GM23338 (cell line): ENCODE measurements around the gene TEKT5. TPM values are rescaled to one million over a fixed set of nuclear protein-coding genes. Genes with fewer than 3 reads are reported as not detected.
A peak's percentile ranks its signal among the peaks of the same experiment; 100 is the strongest.

Source experiments
- ATAC-seq: fragments of 200-7000 bp; cut with Tn5 transposase; 3 replicates; pipeline ENCODE4 v1.9.1; 2020
- DNase-seq: peaks from one replicate; pipeline ENCODE4 v3.0.0-alpha.2; 2015; ENCODE audit warnings: low spot score
- H2AFZ ChIP-seq: fragments of 200-600 bp; sonication (generic); 2 replicates; pipeline ENCODE4 v1.8.0; 2016; ENCODE audit warnings: antibody characterized with exemption, mild to moderate bottlenecking, moderate library complexity
- H3F3A ChIP-seq: fragments of 200-600 bp; sonication (generic); replicated peaks from 2 replicates; pipeline ENCODE4 v1.8.0; 2017; ENCODE audit warnings: antibody characterized with exemption, mixed run types, low read depth
- H3K27ac ChIP-seq: fragments of 200-600 bp; sonication (generic); 2 replicates; pipeline ENCODE4 v1.6.1; 2016; ENCODE audit warnings: low read depth
- H3K27me3 ChIP-seq: fragments of 200-600 bp; sonication (generic); 2 replicates; pipeline ENCODE4 v1.8.0; 2016; ENCODE audit warnings: mild to moderate bottlenecking, mixed run types, moderate library complexity; ENCODE audit not compliant: insufficient read depth
- H3K36me3 ChIP-seq: fragments of 200-600 bp; sonication (generic); 2 replicates; pipeline ENCODE4 v1.8.0; 2016; ENCODE audit warnings: mild to moderate bottlenecking; ENCODE audit not compliant: insufficient read depth
- H3K4me1 ChIP-seq: fragments of 200-600 bp; sonication (generic); 2 replicates; pipeline ENCODE4 v1.8.0; 2016; ENCODE audit warnings: mild to moderate bottlenecking, moderate library complexity; ENCODE audit not compliant: insufficient read depth
- H3K4me2 ChIP-seq: fragments of 200-600 bp; sonication (generic); 2 replicates; pipeline ENCODE4 v1.7.1; 2017; ENCODE audit warnings: mixed run types
- H3K4me3 ChIP-seq: fragments of 200-600 bp; sonication (generic); 2 replicates; pipeline ENCODE4 v1.6.1; 2016; ENCODE audit warnings: mixed run types
- H3K79me2 ChIP-seq: fragments of 200-600 bp; sonication (generic); replicated peaks from 2 replicates; pipeline ENCODE4 v1.8.0; 2017; ENCODE audit warnings: mild to moderate bottlenecking; ENCODE audit not compliant: insufficient read depth
- H3K9me2 ChIP-seq: fragments of 200-600 bp; sonication (generic); 2 replicates; pipeline ENCODE4 v1.8.0; 2017; ENCODE audit not compliant: insufficient read depth
- H4K20me1 ChIP-seq: fragments of 200-600 bp; sonication (generic); replicated peaks from 2 replicates; pipeline ENCODE4 v1.8.0; 2017; ENCODE audit warnings: mild to moderate bottlenecking; ENCODE audit not compliant: insufficient read depth
- H3K27ac Mint-ChIP-seq: 2 replicates; pipeline ENCODE4 v1.8.0; 2020; ENCODE audit warnings: inconsistent platforms, mild to moderate bottlenecking, moderate library complexity, mixed read lengths
- H3K27me3 Mint-ChIP-seq: 3 replicates; pipeline ENCODE4 v1.8.0; 2022; ENCODE audit warnings: low read depth, mild to moderate bottlenecking, moderate library complexity, mixed read lengths, inconsistent platforms; ENCODE audit not compliant: insufficient read depth, poor library complexity
- H3K36me3 Mint-ChIP-seq: 3 replicates; pipeline ENCODE4 v1.8.0; 2021; ENCODE audit warnings: low read depth, mild to moderate bottlenecking, inconsistent platforms, moderate library complexity, mixed read lengths
- H3K4me1 Mint-ChIP-seq: 3 replicates; pipeline ENCODE4 v1.8.0; 2020; ENCODE audit warnings: mild to moderate bottlenecking, inconsistent platforms, mixed read lengths
- H3K4me3 Mint-ChIP-seq: 3 replicates; pipeline ENCODE4 v1.8.0; 2021; ENCODE audit warnings: moderate library complexity, mild to moderate bottlenecking, inconsistent platforms, mixed read lengths
- H3K9me3 Mint-ChIP-seq: 3 replicates; pipeline ENCODE4 v1.8.0; 2020; ENCODE audit warnings: moderate library complexity, mild to moderate bottlenecking, inconsistent platforms, mixed read lengths
- CREB1 ChIP-seq: fragments of 250-450 bp; sonication (Bioruptor Pico); IDR thresholded peaks from 2 replicates; pipeline ENCODE4 v1.5.0; 2020; ENCODE audit warnings: low read depth, mild to moderate bottlenecking, moderate library complexity
- CTCF ChIP-seq, 2 experiments: fragments of 200-600 bp in 1 of 2; sonication (generic) in 1 of 2; conservative IDR thresholded peaks; 2 replicates each; pipeline versions ENCODE4 v1.5.1 to v1.6.1; 2016 to 2017; ENCODE audit warnings: antibody characterized with exemption in 2 of 2, low read depth in 2 of 2, mild to moderate bottlenecking in 2 of 2, moderate library complexity in 1 of 2
- JUNB ChIP-seq: IDR thresholded peaks from one replicate; pipeline ENCODE4 v1.6.1; 2016; ENCODE audit warnings: antibody characterized with exemption; ENCODE audit not compliant: unreplicated experiment
- STAT1 ChIP-seq: IDR thresholded peaks from one replicate; pipeline ENCODE4 v1.6.1; 2016; ENCODE audit warnings: antibody characterized with exemption; ENCODE audit not compliant: unreplicated experiment
- ZNF331 ChIP-seq: fragments of 250-450 bp; sonication (Bioruptor Pico); IDR thresholded peaks from 2 replicates; pipeline ENCODE4 v1.5.0; 2020; ENCODE audit warnings: low read depth, mild to moderate bottlenecking, moderate library complexity
- polyA plus RNA-seq: library from polyadenylated mRNA; unstranded; fragments of >200 nt; fragmentation: Nextera tagmentation; extraction: Ambion mirVana; gene quantifications from 2 replicates; pipeline ENCODE4 v1.2.1, GENCODE V29; 2016
- total RNA-seq: library from RNA; depleted of rRNA; stranded (reverse); fragments of >200 nt; shearing (Covaris generic); gene quantifications from 2 replicates; pipeline ENCODE4 v1.2.3, GENCODE V29; 2014
- TF ChIP-seq, protein P1 (sequence below): IDR thresholded peaks from one replicate; pipeline ENCODE4 v1.6.1; 2018; ENCODE audit warnings: antibody characterized with exemption; ENCODE audit not compliant: unreplicated experiment

Gene TEKT5
- total and polyA plus RNA-seq, 2 experiments from 2014 or later: 0.52 TPM; not detected in 1

- ATAC-seq (no peak), DNase-seq (no peak)
- Histone ChIP-seq H3K27me3 (no peaks in the 10 kb centered on the region), H3K27ac (no peak overlapping the region), H3K36me3 (no peaks in the 10 kb centered on the region), H3F3A (no peaks in the 10 kb centered on the region), H3K4me3 (no peak overlapping the region), H3K9me2 (no peaks in the 10 kb centered on the region), H3K79me2 (no peaks in the 10 kb centered on the region), H4K20me1 (no peaks in the 10 kb centered on the region), H2AFZ (no peak overlapping the region), H3K4me2 (0 out of 2 replicates have a peak overlapping the region, but pooled peaks have one; percentile 56), H3K4me1 (peaks cover 12% of the 10 kb centered on the region)
- peaks cover 2% of the 10 kb centered on the region for H3K27me3 Mint-ChIP-seq
- H3K4me1 Mint-ChIP-seq: peaks cover 19% of the 10 kb centered on the region
- TF ChIP-seq, protein P1, sequence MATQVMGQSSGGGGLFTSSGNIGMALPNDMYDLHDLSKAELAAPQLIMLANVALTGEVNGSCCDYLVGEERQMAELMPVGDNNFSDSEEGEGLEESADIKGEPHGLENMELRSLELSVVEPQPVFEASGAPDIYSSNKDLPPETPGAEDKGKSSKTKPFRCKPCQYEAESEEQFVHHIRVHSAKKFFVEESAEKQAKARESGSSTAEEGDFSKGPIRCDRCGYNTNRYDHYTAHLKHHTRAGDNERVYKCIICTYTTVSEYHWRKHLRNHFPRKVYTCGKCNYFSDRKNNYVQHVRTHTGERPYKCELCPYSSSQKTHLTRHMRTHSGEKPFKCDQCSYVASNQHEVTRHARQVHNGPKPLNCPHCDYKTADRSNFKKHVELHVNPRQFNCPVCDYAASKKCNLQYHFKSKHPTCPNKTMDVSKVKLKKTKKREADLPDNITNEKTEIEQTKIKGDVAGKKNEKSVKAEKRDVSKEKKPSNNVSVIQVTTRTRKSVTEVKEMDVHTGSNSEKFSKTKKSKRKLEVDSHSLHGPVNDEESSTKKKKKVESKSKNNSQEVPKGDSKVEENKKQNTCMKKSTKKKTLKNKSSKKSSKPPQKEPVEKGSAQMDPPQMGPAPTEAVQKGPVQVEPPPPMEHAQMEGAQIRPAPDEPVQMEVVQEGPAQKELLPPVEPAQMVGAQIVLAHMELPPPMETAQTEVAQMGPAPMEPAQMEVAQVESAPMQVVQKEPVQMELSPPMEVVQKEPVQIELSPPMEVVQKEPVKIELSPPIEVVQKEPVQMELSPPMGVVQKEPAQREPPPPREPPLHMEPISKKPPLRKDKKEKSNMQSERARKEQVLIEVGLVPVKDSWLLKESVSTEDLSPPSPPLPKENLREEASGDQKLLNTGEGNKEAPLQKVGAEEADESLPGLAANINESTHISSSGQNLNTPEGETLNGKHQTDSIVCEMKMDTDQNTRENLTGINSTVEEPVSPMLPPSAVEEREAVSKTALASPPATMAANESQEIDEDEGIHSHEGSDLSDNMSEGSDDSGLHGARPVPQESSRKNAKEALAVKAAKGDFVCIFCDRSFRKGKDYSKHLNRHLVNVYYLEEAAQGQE: peak; percentile 37
- TF ChIP-seq ZNF331 (CRISPR knock-in tag): no peak
- H3K4me3 Mint-ChIP-seq: no peak overlapping the region
- H3K36me3 Mint-ChIP-seq: peaks cover 15% of the 10 kb centered on the region; the same call in 1 of the 3 replicates
- peaks cover 23% of the 10 kb centered on the region for H3K9me3 Mint-ChIP-seq
- no peak overlapping the region for H3K27ac Mint-ChIP-seq
Observed at GRCh38 chr16:10661737-10662136, 33.0 kb downstream of the TEKT5 start.

DNA sequence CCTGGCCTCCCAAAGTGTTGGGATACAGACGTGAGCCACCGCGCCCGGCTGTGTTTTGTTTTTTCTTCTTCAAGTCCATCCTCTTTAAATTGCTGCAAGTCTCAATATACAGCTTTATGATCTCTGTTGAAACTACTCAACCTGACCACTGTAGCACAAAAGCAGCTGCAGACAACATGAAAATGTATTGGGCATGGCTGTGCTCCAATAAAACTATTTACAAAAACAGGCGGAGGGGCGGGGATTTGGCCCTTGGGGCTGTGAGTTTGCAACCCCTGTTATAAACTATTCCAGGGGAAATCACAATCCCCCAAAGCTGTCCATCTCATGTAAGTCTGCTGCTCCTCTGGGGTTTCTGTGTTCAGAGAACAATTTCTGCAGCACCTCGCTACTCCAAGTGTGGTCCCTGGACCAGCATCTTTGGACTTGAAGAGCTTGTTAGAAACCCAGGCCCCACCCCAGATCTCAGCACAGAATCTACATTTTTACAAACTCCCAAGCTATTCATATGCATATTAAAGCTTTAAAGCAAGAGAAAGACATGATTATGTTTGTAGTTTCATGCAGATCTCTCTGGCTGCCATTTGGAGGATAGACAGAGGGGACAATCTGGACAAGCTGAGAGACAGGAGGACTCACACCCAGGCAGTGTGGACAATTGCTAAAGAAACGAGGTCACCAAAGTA is 33.6 kb downstream of the TEKT5 start:
- no peaks in the 10 kb centered on the region for H3K79me2 ChIP-seq
- H3K4me1 ChIP-seq: peaks cover 12% of the 10 kb centered on the region
- H3K4me1 Mint-ChIP-seq: peaks cover 19% of the 10 kb centered on the region
- no peaks in the 10 kb centered on the region for H3F3A ChIP-seq
- H3K36me3 Mint-ChIP-seq: peaks cover 15% of the 10 kb centered on the region; the same call in 1 of the 3 replicates
- TF ChIP-seq CTCF (conservative IDR thresholded peaks at IDR 0.05; ENCODE audit: low read depth in 2 of 2): no peak
- no peak for TF ChIP-seq JUNB
- no peak for TF ChIP-seq STAT1
- TF ChIP-seq, protein P1: no peak
- no peak for TF ChIP-seq CREB1 (CRISPR knock-in tag)
- no peaks in the 10 kb centered on the region for H4K20me1 ChIP-seq
- no peaks in the 10 kb centered on the region for H3K9me2 ChIP-seq
- ATAC-seq (no peak), DNase-seq (no peak)
- no peak overlapping the region for H2AFZ ChIP-seq
- H3K27ac ChIP-seq: no peak overlapping the region
- H3K4me3 ChIP-seq: no peak overlapping the region
- H3K9me3 Mint-ChIP-seq: peaks cover 23% of the 10 kb centered on the region
- no peak overlapping the region for H3K27ac Mint-ChIP-seq
- H3K4me2 ChIP-seq: peak overlapping the region; percentile 56
- H3K27me3 ChIP-seq: no peaks in the 10 kb centered on the region
- H3K27me3 Mint-ChIP-seq: peaks cover 2% of the 10 kb centered on the region
- H3K4me3 Mint-ChIP-seq: no peak overlapping the region
- H3K36me3 ChIP-seq: no peaks in the 10 kb centered on the region
